Measurements from ENCODE around the gene GRAMD4.

GRAMD4 gene

DNA sequence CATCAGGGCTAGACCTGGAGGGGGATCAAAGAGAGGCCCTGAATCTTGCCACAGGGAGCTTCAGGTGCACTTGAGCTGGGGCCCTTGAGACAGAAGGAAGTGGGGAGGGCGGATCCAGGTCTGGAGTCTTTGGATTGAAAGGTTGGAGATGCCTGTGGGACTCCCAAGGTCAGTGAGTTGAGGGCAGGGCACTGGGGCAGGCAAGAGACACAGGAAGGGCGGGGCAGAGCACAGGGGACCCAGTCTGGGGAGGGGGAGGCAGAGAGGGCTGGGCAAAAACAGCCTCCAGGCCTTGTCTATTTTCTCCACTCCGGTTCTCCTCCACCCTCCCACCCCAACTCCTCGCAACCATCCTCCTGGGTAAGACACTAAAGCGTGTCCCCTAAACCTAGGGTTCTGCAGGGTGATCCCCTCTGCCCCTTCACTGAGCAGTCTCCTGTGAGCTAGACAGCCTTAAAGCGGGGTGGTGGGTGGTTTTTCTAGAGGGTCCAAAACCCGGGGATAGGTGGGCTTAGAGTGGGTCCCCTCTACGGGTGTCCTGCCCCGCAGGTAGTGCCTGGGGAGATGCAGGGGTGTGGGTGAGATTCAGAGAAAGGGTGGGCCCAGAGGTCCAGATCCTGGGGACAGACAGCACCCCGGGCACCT lies 44.2 kb upstream of the GRAMD4 start:
- Histone ChIP-seq H3K9me3 (replicated peaks in 1 of 11) (peaks cover 14 to 21% (median 19%) of the 10 kb centered on the region in 11 experiments), H3K9ac (peak overlapping the region; percentile 84 to 96 (median 91); a peak in 21 of 22 replicates), H3K36me3 (0 out of 22 replicates have a peak, but pooled peaks cover 0 to 4% (median 0%) of the 10 kb centered on the region in 11 experiments), H3K4me3 (peak overlapping the region; percentile 87 to 96 (median 89)), H3K27me3 (peaks cover 0 to 9% (median 0%) of the 10 kb centered on the region in 11 experiments; a peak in 3 of 22 replicates), H3K27ac (peak overlapping the region in 10 of 11 experiments; percentile 80 to 89 (median 86); a peak in 19 of 22 replicates), H3K4me2 (peak overlapping the region; percentile 85 to 100 (median 97)), H3K4me1 (peaks cover 53 to 74% (median 69%) of the 10 kb centered on the region in 10 experiments), H4K20me1 (peaks cover 19 to 34% (median 29%) of the 10 kb centered on the region in 11 experiments; a peak in 19 of 22 replicates)
- TF ChIP-seq Cebpa-rat (IDR thresholded peaks at IDR 0.05) = no peak

DNA sequence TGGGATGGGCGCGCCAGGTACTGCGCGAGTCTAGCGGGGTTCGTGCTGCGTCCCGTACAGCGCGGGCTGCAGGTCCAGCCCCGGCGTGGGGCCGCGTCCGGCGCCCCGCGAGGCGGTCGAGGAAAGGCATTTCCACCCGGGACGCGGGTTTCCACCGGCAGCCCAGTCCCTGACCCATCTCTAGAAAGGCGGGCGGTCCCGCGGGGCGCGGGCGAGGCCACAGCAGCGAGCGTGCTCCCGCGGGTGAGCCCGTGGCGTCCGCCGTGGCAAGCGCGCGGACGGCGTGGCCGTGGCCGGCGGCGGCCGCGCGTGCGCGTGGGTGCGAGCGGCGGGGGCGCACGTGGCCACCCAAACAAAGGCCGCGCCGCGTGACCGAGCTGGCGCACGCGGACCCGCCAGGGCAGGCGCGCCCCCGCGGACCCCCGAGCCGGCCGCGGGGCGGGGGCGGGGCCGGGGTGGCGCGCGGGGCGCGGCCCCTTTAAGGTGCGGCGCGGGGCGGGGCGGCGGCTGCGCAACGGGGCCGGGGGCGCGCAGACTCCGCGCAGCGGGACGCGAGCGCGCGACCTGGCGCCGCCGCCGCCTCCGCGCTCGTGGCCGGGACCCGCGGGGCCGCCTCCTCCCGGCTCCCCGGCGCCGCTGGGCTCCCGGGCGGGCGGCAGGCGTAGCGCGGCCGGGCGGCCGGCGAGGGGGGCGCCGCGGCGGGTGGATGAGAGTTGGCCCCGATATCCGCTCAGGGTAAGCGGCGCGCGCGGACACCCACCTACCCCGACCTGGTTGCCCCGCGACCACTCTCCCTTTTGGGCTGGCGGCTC lies 43.4 kb upstream of the GRAMD4 start:
- Histone ChIP-seq H3K9me3 (replicated peaks in 1 of 11) (peaks cover 6 to 13% (median 12%) of the 10 kb centered on the region in 11 experiments), H3K27ac (peak overlapping the region; percentile 80 to 89 (median 86)), H3K4me1 (peaks cover 60 to 81% (median 77%) of the 10 kb centered on the region in 10 experiments), H3K4me2 (peak overlapping the region; percentile 92 to 100 (median 98)), H4K20me1 (peaks cover 24 to 42% (median 36%) of the 10 kb centered on the region in 11 experiments; a peak in 20 of 22 replicates), H3K27me3 (peaks cover 0 to 9% (median 0%) of the 10 kb centered on the region in 11 experiments; a peak in 3 of 22 replicates), H3K36me3 (0 out of 22 replicates have a peak, but pooled peaks cover 0 to 4% (median 0%) of the 10 kb centered on the region in 11 experiments), H3K4me3 (peak overlapping the region; percentile 87 to 96 (median 89)), H3K9ac (peak overlapping the region; percentile 84 to 96 (median 91))
- TF ChIP-seq Cebpa-rat (IDR thresholded peaks at IDR 0.05) = no peak

DNA sequence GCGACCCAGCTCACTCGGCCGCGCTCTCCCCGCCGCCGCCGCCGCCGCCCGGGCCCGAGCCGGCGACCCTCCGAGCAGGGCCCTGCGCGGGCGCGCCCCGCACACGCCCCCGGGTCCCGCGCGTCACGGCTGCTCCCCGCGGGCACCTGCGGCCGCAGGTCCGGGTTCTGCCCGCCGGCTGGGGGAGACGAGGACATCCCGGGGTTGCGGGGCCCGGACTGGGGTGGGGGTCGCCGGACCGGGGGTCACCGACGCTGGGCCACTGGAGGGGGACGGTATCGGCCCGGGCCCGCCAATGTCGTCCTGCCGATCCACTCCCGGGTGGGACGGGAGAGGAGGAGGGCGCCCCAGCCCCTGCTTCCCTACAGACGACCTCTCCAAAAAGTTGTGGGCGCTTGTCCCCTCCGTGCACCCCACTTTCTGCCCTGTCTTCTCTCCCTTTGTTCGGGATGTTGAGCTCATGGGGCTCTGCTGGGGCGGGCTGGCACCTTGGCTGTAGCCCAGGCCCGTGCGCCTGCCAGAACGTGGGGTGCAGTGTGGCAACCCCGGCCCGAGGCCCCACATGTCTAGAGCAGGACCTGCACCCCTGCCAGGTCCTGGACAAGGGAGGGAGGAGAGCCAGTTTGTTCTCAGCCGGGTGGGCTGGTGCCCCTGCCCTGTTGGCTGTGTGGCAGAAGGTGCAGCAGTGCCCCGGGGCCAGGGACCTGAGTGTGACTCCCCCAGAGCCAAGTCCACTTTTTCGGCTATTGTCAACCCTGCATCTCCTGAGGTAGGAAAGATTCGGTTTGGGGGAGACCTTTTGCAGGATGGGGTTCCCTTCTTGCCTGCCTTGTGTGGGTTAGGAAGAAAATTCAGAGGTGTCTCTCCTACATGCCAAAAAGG lies 42.6 kb upstream of the GRAMD4 start:
- H3K4me3 ChIP-seq = peak overlapping the region; percentile 87 to 96 (median 89)
- peak overlapping the region; percentile 92 to 100 (median 98) for H3K4me2 ChIP-seq
- peaks cover 69 to 90% (median 85%) of the 10 kb centered on the region in 10 experiments for H3K4me1 ChIP-seq
- peak overlapping the region; percentile 84 to 96 (median 91) for H3K9ac ChIP-seq
- peak overlapping the region; percentile 80 to 89 (median 86) for H3K27ac ChIP-seq
- peaks cover 24 to 50% (median 45%) of the 10 kb centered on the region in 11 experiments; a peak in 20 of 22 replicates for H4K20me1 ChIP-seq
- H3K36me3 ChIP-seq = no peaks in the 10 kb centered on the region
- H3K27me3 ChIP-seq = peaks cover 0 to 9% (median 0%) of the 10 kb centered on the region in 11 experiments; a peak in 3 of 22 replicates
- H3K9me3 ChIP-seq (replicated peaks in 1 of 11) = peaks cover 0 to 5% (median 4%) of the 10 kb centered on the region in 11 experiments; a peak in 16 of 22 replicates
- TF ChIP-seq Cebpa-rat (IDR thresholded peaks at IDR 0.05) = no peak

- H3K27me3 ChIP-seq = peaks cover 0 to 9% (median 0%) of the 10 kb centered on the region in 11 experiments; a peak in 3 of 22 replicates
- TF ChIP-seq Cebpa-rat (IDR thresholded peaks at IDR 0.05) = no peak
- H3K9ac ChIP-seq = peak overlapping the region; percentile 84 to 96 (median 91)
- peaks cover 24 to 54% (median 45%) of the 10 kb centered on the region in 11 experiments; a peak in 20 of 22 replicates for H4K20me1 ChIP-seq
- H3K4me3 ChIP-seq = peak overlapping the region; percentile 87 to 96 (median 89)
- H3K36me3 ChIP-seq = no peaks in the 10 kb centered on the region
- H3K9me3 ChIP-seq (replicated peaks in 1 of 11) = no peaks in the 10 kb centered on the region
- H3K4me1 ChIP-seq = peaks cover 75 to 92% (median 89%) of the 10 kb centered on the region in 10 experiments
- peak overlapping the region in 8 of 11 experiments; percentile 43 to 89 (median 86); a peak in 14 of 22 replicates for H3K27ac ChIP-seq
- H3K4me2 ChIP-seq = peak overlapping the region; percentile 92 to 100 (median 98)
Measured at GRCh38 chr22:46578251-46578823, 41.8 kb upstream of the GRAMD4 start.

DNA sequence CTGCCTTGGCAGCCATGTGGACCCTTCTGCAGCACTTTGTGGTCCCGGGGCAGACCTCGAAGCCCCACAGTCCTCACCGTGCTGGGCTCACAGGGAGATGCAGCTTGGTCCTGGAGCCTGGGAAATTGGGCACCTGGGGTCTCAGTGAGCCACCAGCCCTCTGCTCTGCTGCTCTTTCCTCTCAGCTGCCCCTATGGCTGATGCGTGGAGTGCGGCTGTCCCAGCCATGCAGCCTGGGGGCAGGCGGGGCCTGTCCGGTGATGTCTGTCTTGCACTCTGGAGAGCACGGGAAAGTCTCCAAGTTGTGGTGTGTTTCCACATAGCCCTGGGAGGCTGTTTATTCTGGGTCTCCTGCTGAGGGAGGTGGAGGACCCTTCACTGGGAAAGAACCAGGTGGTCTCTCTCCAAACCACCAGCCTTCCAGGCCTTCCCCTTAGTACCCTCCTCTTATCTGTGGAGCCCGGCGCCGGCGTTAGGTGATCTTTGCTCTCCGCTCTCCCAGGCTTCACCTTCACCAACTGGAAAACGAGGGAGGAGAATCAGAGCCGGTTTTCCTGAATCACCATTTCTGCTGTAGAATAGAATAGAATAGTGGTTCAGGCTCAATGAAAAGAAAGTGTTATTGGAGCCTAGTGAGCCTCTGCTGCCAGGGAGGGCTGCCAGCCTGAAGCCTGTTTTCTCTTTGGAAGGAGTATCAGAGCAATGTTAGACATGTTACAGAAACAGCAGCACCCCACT lies 41.2 kb upstream of the GRAMD4 start:
- H3K4me3 ChIP-seq = peak overlapping the region; percentile 87 to 96 (median 89)
- TF ChIP-seq Cebpa-rat (IDR thresholded peaks at IDR 0.05) = no peak
- peak overlapping the region; percentile 84 to 96 (median 91); a peak in 20 of 22 replicates for H3K9ac ChIP-seq
- H3K4me2 ChIP-seq = peak overlapping the region; percentile 92 to 100 (median 98)
- H4K20me1 ChIP-seq = peaks cover 24 to 60% (median 51%) of the 10 kb centered on the region in 11 experiments; a peak in 20 of 22 replicates
- H3K27ac ChIP-seq = peak overlapping the region in 8 of 11 experiments; percentile 43 to 89 (median 86); a peak in 12 of 22 replicates
- peaks cover 0 to under 1% (median 0%) of the 10 kb centered on the region in 11 experiments; a peak in 1 of 22 replicates for H3K36me3 ChIP-seq
- no peaks in the 10 kb centered on the region for H3K9me3 ChIP-seq (replicated peaks in 1 of 11)
- H3K4me1 ChIP-seq = peaks cover 71 to 91% (median 89%) of the 10 kb centered on the region in 10 experiments
- peaks cover 0 to 9% (median 0%) of the 10 kb centered on the region in 11 experiments; a peak in 3 of 22 replicates for H3K27me3 ChIP-seq

- peak overlapping the region in 8 of 11 experiments; percentile 0 to 89 (median 64); a peak in 12 of 22 replicates for H3K27ac ChIP-seq
- no peak for TF ChIP-seq Cebpa-rat (IDR thresholded peaks at IDR 0.05)
- H3K9ac ChIP-seq = peak overlapping the region in 9 of 11 experiments; percentile 47 to 96 (median 91); a peak in 18 of 22 replicates
- H3K36me3 ChIP-seq = peaks cover 0 to 6% (median 0%) of the 10 kb centered on the region in 11 experiments; a peak in 1 of 22 replicates
- no peaks in the 10 kb centered on the region for H3K9me3 ChIP-seq (replicated peaks in 1 of 11)
- H4K20me1 ChIP-seq = peaks cover 27 to 69% (median 58%) of the 10 kb centered on the region in 11 experiments; a peak in 21 of 22 replicates
- H3K27me3 ChIP-seq = peaks cover 0 to 9% (median 0%) of the 10 kb centered on the region in 11 experiments; a peak in 3 of 22 replicates
- H3K4me3 ChIP-seq = peak overlapping the region in 7 of 10 experiments; percentile 7 to 92 (median 88); a peak in 11 of 20 replicates
- H3K4me1 ChIP-seq = peaks cover 66 to 92% (median 90%) of the 10 kb centered on the region in 10 experiments
- peak overlapping the region; percentile 92 to 100 (median 98) for H3K4me2 ChIP-seq
Measured at GRCh38 chr22:46579751-46580449, 40.3 kb upstream of the GRAMD4 start.

All from BLaER1 treated with 17β-estradiol and CSF1 and Interleukin-3, amounts not matched to agents 10 nM and 100 nM (cell line).